Keratinocyte (primary cell): Measurements from ENCODE around the gene ABHD4. TPM values are rescaled to one million over a fixed set of nuclear protein-coding genes. Genes with fewer than 3 reads are reported as not detected.

ENCODE experiments used
- DNase-seq: peaks from one replicate; pipeline ENCODE4 v3.0.0-alpha.2; 2011; ENCODE audit warnings: low read depth, missing footprints, low spot score
- FAIRE-seq: peaks from 2 replicates; lab custom pipeline; 2011; peaks lifted over from hg19 to GRCh38; lab: Jason Lieb, UNC
- H2AFZ ChIP-seq: 2 replicates; pipeline ENCODE4 v1.6.0; 2012; ENCODE audit warnings: low read length, control low read depth, inconsistent platforms; ENCODE audit not compliant: control insufficient read depth
- H3K27ac ChIP-seq: 2 replicates; pipeline ENCODE4 v1.5.1; 2011; ENCODE audit warnings: low read length; ENCODE audit not compliant: control insufficient read depth, insufficient read depth
- H3K27me3 ChIP-seq: 3 replicates; pipeline ENCODE4 v1.6.0; 2011; ENCODE audit warnings: low read length; ENCODE audit not compliant: control insufficient read depth, insufficient read depth; ENCODE audit errors: extremely low read depth
- H3K36me3 ChIP-seq, 2 experiments: 2 replicates in 1 of 2; 3 replicates in 1 of 2; pipeline ENCODE4 v1.5.1; 2011; ENCODE audit warnings: low read length in 2 of 2, mild to moderate bottlenecking in 1 of 2; ENCODE audit not compliant: control insufficient read depth in 2 of 2, insufficient read depth in 2 of 2; ENCODE audit errors: extremely low read depth in 1 of 2
- H3K4me1 ChIP-seq: 3 replicates; pipeline ENCODE4 v1.5.1; 2011; ENCODE audit warnings: low read length; ENCODE audit not compliant: control insufficient read depth, insufficient read depth; ENCODE audit errors: extremely low read depth
- H3K4me2 ChIP-seq: 3 replicates; pipeline ENCODE4 v1.6.0; 2011; ENCODE audit warnings: low read depth, low read length; ENCODE audit not compliant: control insufficient read depth, insufficient read depth; ENCODE audit errors: extremely low read depth
- H3K4me3 ChIP-seq, 3 experiments: fragments of 200-600 bp in 1 of 3; sonication (generic) in 1 of 3; 2 replicates in 2 of 3; 3 replicates in 1 of 3; pipeline ENCODE4 v1.5.1; 2011 to 2016; ENCODE audit warnings: low read length in 3 of 3, mild to moderate bottlenecking in 3 of 3, control low read depth in 2 of 3, inconsistent platforms in 1 of 3, low read depth in 1 of 3, mixed read lengths in 1 of 3, mixed run types in 1 of 3, moderate library complexity in 1 of 3; ENCODE audit not compliant: control insufficient read depth in 2 of 3, insufficient read depth in 2 of 3; ENCODE audit errors: extremely low read depth in 1 of 3
- H3K79me2 ChIP-seq: 2 replicates; pipeline ENCODE4 v1.6.0; 2012; ENCODE audit warnings: low read length; ENCODE audit not compliant: control insufficient read depth, insufficient read depth
- H3K9ac ChIP-seq: 3 replicates; pipeline ENCODE4 v1.6.0; 2011; ENCODE audit warnings: low read length; ENCODE audit not compliant: control insufficient read depth, insufficient read depth; ENCODE audit errors: extremely low read depth
- H3K9me1 ChIP-seq: 3 replicates; pipeline ENCODE4 v1.6.0; 2011; ENCODE audit warnings: low read length; ENCODE audit not compliant: control insufficient read depth, insufficient read depth; ENCODE audit errors: extremely low read depth
- H3K9me3 ChIP-seq: 2 replicates; pipeline ENCODE4 v1.5.1; 2012; ENCODE audit warnings: low read depth, low read length; ENCODE audit not compliant: control insufficient read depth
- H4K20me1 ChIP-seq: 3 replicates; pipeline ENCODE4 v1.6.0; 2011; ENCODE audit warnings: low read length; ENCODE audit not compliant: control insufficient read depth, insufficient read depth; ENCODE audit errors: extremely low read depth
- EZH2 ChIP-seq: IDR thresholded peaks from one replicate; pipeline ENCODE4 v1.6.1; 2012; ENCODE audit warnings: inconsistent platforms, mild to moderate bottlenecking, low read length, moderate library complexity
- dilution Hi-C: fragments of 300-500 bp; cut with MboI; formaldehyde crosslinking; loops from one replicate; pipeline ENCODE4 v1.7.0; 2020; ENCODE audit warnings: low sequenced_read_pairs; ENCODE audit not compliant: extremely low pct_ligation_motif_present
- polyA plus RNA-seq, 5 experiments: library from polyadenylated mRNA; depleted of rRNA in 3 of 5; stranded (reverse) in 3 of 5; stranded (forward) in 1 of 5; unstranded in 1 of 5; fragments of >200 nt; gene quantifications; 1 replicate in 1 of 5; 2 replicates in 3 of 5; 3 replicates in 1 of 5; pipeline versions ENCODE4 v1.2.1 to v1.2.3, GENCODE V29; 2011 to 2012; ENCODE audit warnings: missing spikeins in 2 of 5, low read depth in 1 of 5, low replicate concordance in 1 of 5
- TF ChIP-seq, protein P1 (sequence below), 3 experiments: IDR thresholded peaks in 1 of 3; conservative IDR thresholded peaks in 1 of 3; optimal IDR thresholded peaks in 1 of 3; 2 replicates in 2 of 3; 3 replicates in 1 of 3; pipeline versions ENCODE3 to v1.5.1; 2011; ENCODE audit warnings: low read length in 3 of 3, mild to moderate bottlenecking in 3 of 3, moderate library complexity in 2 of 3, control low read depth in 1 of 3, inconsistent platforms in 1 of 3; ENCODE audit not compliant: insufficient read depth in 2 of 3; ENCODE audit errors: extremely low read depth in 1 of 3

The ABHD4 gene
- polyA plus RNA-seq, 1 donor (not counting 4 experiments of a cell fraction or from before 2014, with no cell fraction given) = 17.7 TPM

- Histone ChIP-seq H3K4me3 (no peak overlapping the region), H3K9ac (no peak overlapping the region), H3K79me2 (peaks cover 32% of the 10 kb centered on the region), H3K4me1 (peaks cover 11% of the 10 kb centered on the region), H3K36me3 (peaks cover 13 to 23% of the 10 kb centered on the region in 2 experiments), H3K4me2 (no peak overlapping the region), H3K27ac (no peak overlapping the region), H3K9me3 (no peaks in the 10 kb centered on the region), H2AFZ (no peak overlapping the region), H4K20me1 (no peaks in the 10 kb centered on the region), H3K27me3 (no peaks in the 10 kb centered on the region), H3K9me1 (no peaks in the 10 kb centered on the region)
- TF ChIP-seq, protein P1, sequence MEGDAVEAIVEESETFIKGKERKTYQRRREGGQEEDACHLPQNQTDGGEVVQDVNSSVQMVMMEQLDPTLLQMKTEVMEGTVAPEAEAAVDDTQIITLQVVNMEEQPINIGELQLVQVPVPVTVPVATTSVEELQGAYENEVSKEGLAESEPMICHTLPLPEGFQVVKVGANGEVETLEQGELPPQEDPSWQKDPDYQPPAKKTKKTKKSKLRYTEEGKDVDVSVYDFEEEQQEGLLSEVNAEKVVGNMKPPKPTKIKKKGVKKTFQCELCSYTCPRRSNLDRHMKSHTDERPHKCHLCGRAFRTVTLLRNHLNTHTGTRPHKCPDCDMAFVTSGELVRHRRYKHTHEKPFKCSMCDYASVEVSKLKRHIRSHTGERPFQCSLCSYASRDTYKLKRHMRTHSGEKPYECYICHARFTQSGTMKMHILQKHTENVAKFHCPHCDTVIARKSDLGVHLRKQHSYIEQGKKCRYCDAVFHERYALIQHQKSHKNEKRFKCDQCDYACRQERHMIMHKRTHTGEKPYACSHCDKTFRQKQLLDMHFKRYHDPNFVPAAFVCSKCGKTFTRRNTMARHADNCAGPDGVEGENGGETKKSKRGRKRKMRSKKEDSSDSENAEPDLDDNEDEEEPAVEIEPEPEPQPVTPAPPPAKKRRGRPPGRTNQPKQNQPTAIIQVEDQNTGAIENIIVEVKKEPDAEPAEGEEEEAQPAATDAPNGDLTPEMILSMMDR (optimal IDR thresholded peaks at IDR 0.05 in 1 of 3, IDR thresholded peaks at IDR 0.05 in 1 of 3, conservative IDR thresholded peaks at IDR 0.05 in 1 of 3; ENCODE audit: extremely low read depth in 1 of 3, insufficient read depth in 2 of 3, low read length in 3 of 3) = no peak
- TF ChIP-seq EZH2 = no peak
- DNase-seq = no peak
- dilution Hi-C loops = no loop called here
- FAIRE-seq = no peak
Observed at GRCh38 chr14:22573804-22574203, 24.3 kb upstream of the ABHD4 start.

- TF ChIP-seq, protein P1 (optimal IDR thresholded peaks at IDR 0.05 in 1 of 3, IDR thresholded peaks at IDR 0.05 in 1 of 3, conservative IDR thresholded peaks at IDR 0.05 in 1 of 3; ENCODE audit: extremely low read depth in 1 of 3, insufficient read depth in 2 of 3, low read length in 3 of 3) = no peak
- TF ChIP-seq EZH2 = no peak
- FAIRE-seq = no peak
- no peaks in the 10 kb centered on the region for H3K9me3 ChIP-seq
Observed at GRCh38 chr14:22577334-22577908, 20.7 kb upstream of the ABHD4 start.

More at GRCh38 chr14:22577334-22577908, 20.7 kb upstream of the ABHD4 start:
- DNase-seq = no peak
- Histone ChIP-seq H3K4me2 (no peak overlapping the region), H3K4me1 (peaks cover 6% of the 10 kb centered on the region), H3K9me1 (no peaks in the 10 kb centered on the region), H2AFZ (no peak overlapping the region), H4K20me1 (no peaks in the 10 kb centered on the region), H3K4me3 (no peak overlapping the region), H3K27ac (no peak overlapping the region), H3K9ac (no peak overlapping the region), H3K27me3 (no peaks in the 10 kb centered on the region), H3K79me2 (peaks cover 42% of the 10 kb centered on the region), H3K36me3 (peaks cover 12 to 17% of the 10 kb centered on the region in 2 experiments)
- dilution Hi-C loops = no loop called here
